ENCODE results near the gene RD3L. TPM values are rescaled to one million over a fixed set of nuclear protein-coding genes. Genes with fewer than 3 reads are reported as not detected.

Gene RD3L
- total and polyA plus RNA-seq, 2 of the 13 experiments (the other 11 are each of a cell fraction or from before 2014, with no cell fraction given) = not detected

- H3K36me3 ChIP-seq (replicated peaks in 1 of 2; ENCODE audit: control insufficient read depth in 1 of 2, insufficient read depth in 2 of 2, low read length in 2 of 2) = no peaks in the 10 kb centered on the region
- no peak overlapping the region for H3K27ac ChIP-seq (ENCODE audit: extremely low read length, insufficient read depth, low read length)
- FAIRE-seq = peak; percentile 4
- peak; percentile 53; the same call in 1 of the 2 replicates for TF ChIP-seq ZFX (CRISPR knock-in tag; IDR thresholded peaks at IDR 0.05; ENCODE audit: low read depth)
- TF ChIP-seq JUND (CRISPR knock-in tag; IDR thresholded peaks at IDR 0.05) = 0 out of 2 replicates have a peak, but pooled peaks have one; percentile 11
- TF ChIP-seq IRX3 (CRISPR knock-in tag; IDR thresholded peaks at IDR 0.05; ENCODE audit: borderline replicate concordance, low read depth) = no peak
- TF ChIP-seq HNRNPK (IDR thresholded peaks at IDR 0.05; ENCODE audit: low read depth, low read length, poor library complexity, severe bottlenecking) = no peak
- TF ChIP-seq, protein P1, sequence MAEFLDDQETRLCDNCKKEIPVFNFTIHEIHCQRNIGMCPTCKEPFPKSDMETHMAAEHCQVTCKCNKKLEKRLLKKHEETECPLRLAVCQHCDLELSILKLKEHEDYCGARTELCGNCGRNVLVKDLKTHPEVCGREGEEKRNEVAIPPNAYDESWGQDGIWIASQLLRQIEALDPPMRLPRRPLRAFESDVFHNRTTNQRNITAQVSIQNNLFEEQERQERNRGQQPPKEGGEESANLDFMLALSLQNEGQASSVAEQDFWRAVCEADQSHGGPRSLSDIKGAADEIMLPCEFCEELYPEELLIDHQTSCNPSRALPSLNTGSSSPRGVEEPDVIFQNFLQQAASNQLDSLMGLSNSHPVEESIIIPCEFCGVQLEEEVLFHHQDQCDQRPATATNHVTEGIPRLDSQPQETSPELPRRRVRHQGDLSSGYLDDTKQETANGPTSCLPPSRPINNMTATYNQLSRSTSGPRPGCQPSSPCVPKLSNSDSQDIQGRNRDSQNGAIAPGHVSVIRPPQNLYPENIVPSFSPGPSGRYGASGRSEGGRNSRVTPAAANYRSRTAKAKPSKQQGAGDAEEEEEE (CRISPR knock-in tag; IDR thresholded peaks at IDR 0.05; ENCODE audit: borderline replicate concordance) = no peak
- TF ChIP-seq HIVEP1 (CRISPR knock-in tag; IDR thresholded peaks at IDR 0.05) = no peak
- no peak for TF ChIP-seq ZNF75D (CRISPR knock-in tag; IDR thresholded peaks at IDR 0.05; ENCODE audit: borderline replicate concordance)
- TF ChIP-seq FOXA1 (IDR thresholded peaks at IDR 0.05) = no peak
- TF ChIP-seq FOXA1 (CRISPR knock-in tag; IDR thresholded peaks at IDR 0.05) = no peak
- TF ChIP-seq ZNF337 (CRISPR knock-in tag; IDR thresholded peaks at IDR 0.05; ENCODE audit: borderline replicate concordance, low read depth) = no peak
- TF ChIP-seq ZNF574 (CRISPR knock-in tag; IDR thresholded peaks at IDR 0.05) = 0 out of 2 replicates have a peak, but pooled peaks have one; percentile 12
- TF ChIP-seq ARID5B (CRISPR knock-in tag; IDR thresholded peaks at IDR 0.05) = peak; percentile 14; the same call in 1 of the 2 replicates
- peak; percentile 26; the same call in 1 of the 2 replicates for TF ChIP-seq PHF20 (CRISPR knock-in tag; IDR thresholded peaks at IDR 0.05)
- TF ChIP-seq HOXA9 (CRISPR knock-in tag; IDR thresholded peaks at IDR 0.05; ENCODE audit: borderline replicate concordance) = no peak
Observed at GRCh38 chr14:103892247-103892646, 50.1 kb downstream of the RD3L start.

More at GRCh38 chr14:103892247-103892646, 50.1 kb downstream of the RD3L start:
- DNase-seq (ENCODE audit: low spot score) = no peak
- no TSS peak for BruUV-seq (replicated peaks)
- 18% methylated on average over 8 of the region's 8 CpGs for WGBS (ENCODE audit: low lambda C conversion rate)
- H3K79me2 ChIP-seq (ENCODE audit: insufficient read depth, low read length) = no peaks in the 10 kb centered on the region
- POLR2A ChIA-PET = interaction anchor here (0.9 to 7.3 kb wide), 5 partner anchors 8 to 38 kb away, joined by 3 to 195 read pairs (median 5); no protein-coding TSS in a partner anchor
- no peaks in the 10 kb centered on the region for H4K20me1 ChIP-seq (ENCODE audit: insufficient read depth, low read length)
- H2AFZ ChIP-seq (ENCODE audit: low read length) = no peak overlapping the region
- peak overlapping the region; percentile 98 for H3K4me2 ChIP-seq (ENCODE audit: low read depth, low read length)
- 0 out of 2 replicates have a peak overlapping the region, but pooled peaks have one; percentile 14 for H3K9ac ChIP-seq (ENCODE audit: insufficient read depth, low read depth, low read length)
- peak overlapping the region; percentile 46 to 75 (median 56); a peak in 2 of 6 replicates for H3K4me3 ChIP-seq (replicated peaks in 1 of 3; ENCODE audit: insufficient read depth in 1 of 3, low read depth in 2 of 3, low read length in 3 of 3)
- ATAC-seq = no peak
- intact Hi-C loops (cut with micrococcal nuclease; ENCODE audit: unreplicated experiment) = no loop called here
- peaks cover 95% of the 10 kb centered on the region for H3K4me1 ChIP-seq (ENCODE audit: insufficient read depth, low read length)
- no peaks in the 10 kb centered on the region for H3K9me3 ChIP-seq (ENCODE audit: low read length)
- no peaks in the 10 kb centered on the region for H3K27me3 ChIP-seq (ENCODE audit: control insufficient read depth in 1 of 2, insufficient read depth in 2 of 2, low read length in 2 of 2)
- CTCF ChIA-PET (ENCODE audit: low intra/inter-chr PET ratio, low total read pairs) = no interaction called here
- in situ Hi-C loops (cut with HindIII; ENCODE audit: extremely low pct_ligation_motif_present, low pct_unique_long_range_greater_than_20kb) = no loop called here
